Activated CD8-positive, alpha-beta memory T cell treated with anti-CD3 and anti-CD28 coated beads, Interleukin-2, amount 10 ng/mL, durations not matched to agents 7 days and 5 days (primary cell): Measurements from ENCODE around the gene GOLGA8A. TPM values are rescaled to one million over a fixed set of nuclear protein-coding genes. Genes with fewer than 3 reads are reported as not detected.
"Not testable (repeated sequence)": the region's sequence is repeated elsewhere in the genome, so short reads cannot be mapped to it uniquely, and the experiment has no call there.

Source experiments
- ATAC-seq: fragments of 150-1000 bp; cut with Tn5 transposase; one replicate; pipeline ENCODE4 v1.10.0; 2021; ENCODE audit warnings: moderate library complexity
- CTCF ChIA-PET: fragments of 350-600 bp; sonication (Branson Sonifier 250); formaldehyde crosslinking; loops from one replicate; lab custom pipeline; 2021; ENCODE audit warnings: antibody characterized with exemption; lab: Charles Lee
- DNase-seq: peaks from one replicate; pipeline ENCODE4 v3.0.0-alpha.2; 2020
- H3K27ac Mint-ChIP-seq: one replicate; pipeline ENCODE4 v1.8.0; 2021; ENCODE audit warnings: mild to moderate bottlenecking, mixed read lengths
- H3K27me3 Mint-ChIP-seq: one replicate; pipeline ENCODE4 v1.8.0; 2021; ENCODE audit warnings: mixed read lengths
- H3K36me3 Mint-ChIP-seq: one replicate; pipeline ENCODE4 v1.8.0; 2021; ENCODE audit warnings: mild to moderate bottlenecking, mixed read lengths
- H3K4me1 Mint-ChIP-seq: one replicate; pipeline ENCODE4 v1.8.0; 2021; ENCODE audit warnings: mixed read lengths
- H3K4me3 Mint-ChIP-seq: one replicate; pipeline ENCODE4 v1.8.0; 2021; ENCODE audit warnings: mild to moderate bottlenecking, moderate library complexity, mixed read lengths
- H3K9me3 Mint-ChIP-seq: one replicate; pipeline ENCODE4 v1.8.0; 2022; ENCODE audit warnings: low read depth, mixed read lengths
- total RNA-seq, 2 experiments: library from RNA; stranded (reverse); gene quantifications; one replicate each; pipeline ENCODE4 v1.2.3, GENCODE V29; 2021

The GOLGA8A gene
- total RNA-seq, 2 experiments from 2014 or later, result 224 to 256 TPM

GRCh38 chr15:34436126-34436955, 1.3 kb downstream of the GOLGA8A start:
- DNase-seq (peak; percentile 49), ATAC-seq (peak; percentile 61)
- Mint-ChIP-seq H3K36me3 (peaks cover 33% of the 10 kb centered on the region), H3K9me3 (no peaks in the 10 kb centered on the region), H3K27me3 (peaks cover 7% of the 10 kb centered on the region), H3K4me1 (peaks cover 29% of the 10 kb centered on the region), H3K4me3 (peak overlapping the region; percentile 84), H3K27ac (peak overlapping the region; percentile 77)
- CTCF ChIA-PET, result interaction anchor here (0.9 to 1.4 kb wide), 2 partner anchors 78 to 93 kb away, joined by 3 read pairs; partner anchors contain the start of gene NUTM1

- H3K4me1 Mint-ChIP-seq, result peaks cover 31% of the 10 kb centered on the region
- peaks cover 4% of the 10 kb centered on the region for H3K27me3 Mint-ChIP-seq
- H3K36me3 Mint-ChIP-seq, result peaks cover 37% of the 10 kb centered on the region
- H3K27ac Mint-ChIP-seq, result peak overlapping the region; percentile 77
- no peaks in the 10 kb centered on the region for H3K9me3 Mint-ChIP-seq
- H3K4me3 Mint-ChIP-seq, result peak overlapping the region; percentile 84
- ATAC-seq (no peak), DNase-seq (no peak)
- CTCF ChIA-PET, result interaction anchor here (0.9 to 1.4 kb wide), 4 partner anchors 69 to 92 kb away, joined by 3 read pairs; partner anchors contain the start of genes LPCAT4 and NUTM1
These were observed 1.9 kb downstream of the GOLGA8A start for GRCh38 chr15:34435658-34436057.

- DNase-seq (no peak), ATAC-seq (no peak)
- CTCF ChIA-PET, result interaction anchor here (0.9 to 1.4 kb wide), 3 partner anchors 68 to 91 kb away, joined by 3 read pairs; partner anchors contain the start of genes LPCAT4 and NUTM1
- H3K27ac Mint-ChIP-seq, result no peak overlapping the region
- H3K36me3 Mint-ChIP-seq, result peaks cover 41% of the 10 kb centered on the region
- peaks cover 32% of the 10 kb centered on the region for H3K4me1 Mint-ChIP-seq
- H3K4me3 Mint-ChIP-seq, result no peak overlapping the region
- H3K9me3 Mint-ChIP-seq, result no peaks in the 10 kb centered on the region
- H3K27me3 Mint-ChIP-seq, result peaks cover under 1% of the 10 kb centered on the region
These were observed 2.8 kb downstream of the GOLGA8A start for GRCh38 chr15:34434627-34435305.

GRCh38 chr15:34433956-34434626, 3.5 kb downstream of the GOLGA8A start:
- CTCF ChIA-PET, ATAC-seq, H3K9me3 Mint-ChIP-seq, H3K4me3 Mint-ChIP-seq, H3K27ac Mint-ChIP-seq, H3K27me3 Mint-ChIP-seq, DNase-seq: not testable (repeated sequence)
- peaks cover 41% of the 10 kb centered on the region for H3K36me3 Mint-ChIP-seq
- H3K4me1 Mint-ChIP-seq, result peaks cover 32% of the 10 kb centered on the region

GRCh38 chr15:34430642-34431041, 7.0 kb downstream of the GOLGA8A start:
- peaks cover 24% of the 10 kb centered on the region for H3K4me1 Mint-ChIP-seq
- H3K4me3 Mint-ChIP-seq, ATAC-seq, H3K9me3 Mint-ChIP-seq, DNase-seq, CTCF ChIA-PET, H3K27ac Mint-ChIP-seq, H3K27me3 Mint-ChIP-seq: not testable (repeated sequence)
- H3K36me3 Mint-ChIP-seq, result peaks cover 51% of the 10 kb centered on the region

GRCh38 chr15:34423425-34424090, 14.1 kb downstream of the GOLGA8A start:
- H3K27me3 Mint-ChIP-seq, H3K4me3 Mint-ChIP-seq, H3K9me3 Mint-ChIP-seq, CTCF ChIA-PET, H3K27ac Mint-ChIP-seq, ATAC-seq, DNase-seq: not testable (repeated sequence)
- Mint-ChIP-seq H3K36me3 (peaks cover 19% of the 10 kb centered on the region), H3K4me1 (peaks cover 11% of the 10 kb centered on the region)

GRCh38 chr15:34420953-34421352, 16.7 kb downstream of the GOLGA8A start:
- CTCF ChIA-PET, H3K27me3 Mint-ChIP-seq, H3K9me3 Mint-ChIP-seq, ATAC-seq, DNase-seq, H3K4me3 Mint-ChIP-seq, H3K27ac Mint-ChIP-seq: not testable (repeated sequence)
- Mint-ChIP-seq H3K4me1 (peaks cover 11% of the 10 kb centered on the region), H3K36me3 (peaks cover 15% of the 10 kb centered on the region)

GRCh38 chr15:34418435-34418834, 19.2 kb downstream of the GOLGA8A start:
- H3K9me3 Mint-ChIP-seq, ATAC-seq, DNase-seq, CTCF ChIA-PET, H3K4me3 Mint-ChIP-seq, H3K27me3 Mint-ChIP-seq: not testable (repeated sequence)
- H3K27ac Mint-ChIP-seq, result peak overlapping the region; percentile 37
- peaks cover 11% of the 10 kb centered on the region for H3K36me3 Mint-ChIP-seq
- H3K4me1 Mint-ChIP-seq, result peaks cover 11% of the 10 kb centered on the region

GRCh38 chr15:34409511-34409910, 28.1 kb downstream of the GOLGA8A start:
- H3K4me3 Mint-ChIP-seq, H3K27ac Mint-ChIP-seq, ATAC-seq, DNase-seq, H3K9me3 Mint-ChIP-seq, CTCF ChIA-PET, H3K36me3 Mint-ChIP-seq, H3K27me3 Mint-ChIP-seq, H3K4me1 Mint-ChIP-seq: not testable (repeated sequence)

GRCh38 chr15:34408973-34409372, 28.6 kb downstream of the GOLGA8A start:
- H3K4me1 Mint-ChIP-seq, H3K4me3 Mint-ChIP-seq, H3K9me3 Mint-ChIP-seq, H3K27ac Mint-ChIP-seq, CTCF ChIA-PET, DNase-seq, ATAC-seq, H3K27me3 Mint-ChIP-seq, H3K36me3 Mint-ChIP-seq: not testable (repeated sequence)

- H3K4me1 Mint-ChIP-seq, H3K9me3 Mint-ChIP-seq, H3K36me3 Mint-ChIP-seq, H3K4me3 Mint-ChIP-seq, CTCF ChIA-PET, H3K27me3 Mint-ChIP-seq, H3K27ac Mint-ChIP-seq, DNase-seq: not testable (repeated sequence)
- ATAC-seq, result peak; percentile 81
These were observed 33.7 kb downstream of the GOLGA8A start for GRCh38 chr15:34403899-34404298.

- DNase-seq, H3K9me3 Mint-ChIP-seq, H3K4me1 Mint-ChIP-seq, H3K4me3 Mint-ChIP-seq, H3K27ac Mint-ChIP-seq, H3K36me3 Mint-ChIP-seq, H3K27me3 Mint-ChIP-seq, CTCF ChIA-PET: not testable (repeated sequence)
- peak; percentile 50 for ATAC-seq
These were observed 34.4 kb downstream of the GOLGA8A start for GRCh38 chr15:34403160-34403598.
